Activated naive CD4-positive, alpha-beta T cell (primary cell): ENCODE measurements around the gene NACC1.
"Not testable (repeated sequence)": the region's sequence is repeated elsewhere in the genome, so short reads cannot be mapped to it uniquely, and the experiment has no call there.

Experiments
- DNase-seq, 4 experiments: peaks; one replicate each; lab custom pipeline; 2025; lab: John Stamatoyannopoulos, UW

The NACC1 gene

DNA sequence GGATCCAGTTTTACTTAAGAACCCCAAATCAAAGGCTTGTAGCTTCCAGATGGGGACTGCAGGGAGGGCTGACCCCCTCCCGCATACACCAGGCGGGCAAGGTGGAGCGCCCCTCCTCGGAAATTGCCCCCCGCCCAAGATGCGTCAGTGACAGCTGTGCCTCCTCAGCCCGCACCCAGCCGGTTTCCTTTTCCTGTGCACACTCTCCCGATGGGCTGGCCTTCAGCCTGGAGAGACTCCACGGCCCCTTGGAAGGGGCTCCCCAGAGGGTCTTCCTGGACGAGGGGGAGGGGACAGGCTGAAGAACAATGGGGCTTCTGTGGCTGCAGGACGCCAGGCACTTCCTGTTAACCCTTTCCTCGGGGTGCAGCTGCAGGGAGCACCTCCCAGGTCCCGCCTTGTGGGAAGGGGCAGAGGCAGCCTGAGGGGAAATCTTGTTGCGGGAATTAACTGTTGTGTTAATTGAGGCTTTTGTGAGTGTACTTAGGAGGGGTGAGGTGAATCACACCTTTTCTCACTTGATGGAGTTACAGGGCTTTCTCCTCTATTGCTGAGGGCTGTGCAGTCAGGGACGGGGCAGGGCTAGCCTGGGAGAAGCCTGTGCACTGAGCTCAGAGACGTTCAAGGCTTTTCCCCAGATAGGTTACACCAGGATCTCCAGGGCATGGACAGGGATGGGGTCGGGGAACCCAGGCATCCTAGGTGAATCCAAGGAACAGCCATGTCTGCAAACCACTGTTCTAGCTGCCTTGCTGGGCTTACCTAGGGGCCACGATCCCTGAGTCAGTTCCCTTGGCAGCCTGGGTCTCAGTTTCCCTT is 46.5 kb downstream of the NACC1 start:
- peak in 1 of 4 experiments; percentile 49 for DNase-seq

DNA sequence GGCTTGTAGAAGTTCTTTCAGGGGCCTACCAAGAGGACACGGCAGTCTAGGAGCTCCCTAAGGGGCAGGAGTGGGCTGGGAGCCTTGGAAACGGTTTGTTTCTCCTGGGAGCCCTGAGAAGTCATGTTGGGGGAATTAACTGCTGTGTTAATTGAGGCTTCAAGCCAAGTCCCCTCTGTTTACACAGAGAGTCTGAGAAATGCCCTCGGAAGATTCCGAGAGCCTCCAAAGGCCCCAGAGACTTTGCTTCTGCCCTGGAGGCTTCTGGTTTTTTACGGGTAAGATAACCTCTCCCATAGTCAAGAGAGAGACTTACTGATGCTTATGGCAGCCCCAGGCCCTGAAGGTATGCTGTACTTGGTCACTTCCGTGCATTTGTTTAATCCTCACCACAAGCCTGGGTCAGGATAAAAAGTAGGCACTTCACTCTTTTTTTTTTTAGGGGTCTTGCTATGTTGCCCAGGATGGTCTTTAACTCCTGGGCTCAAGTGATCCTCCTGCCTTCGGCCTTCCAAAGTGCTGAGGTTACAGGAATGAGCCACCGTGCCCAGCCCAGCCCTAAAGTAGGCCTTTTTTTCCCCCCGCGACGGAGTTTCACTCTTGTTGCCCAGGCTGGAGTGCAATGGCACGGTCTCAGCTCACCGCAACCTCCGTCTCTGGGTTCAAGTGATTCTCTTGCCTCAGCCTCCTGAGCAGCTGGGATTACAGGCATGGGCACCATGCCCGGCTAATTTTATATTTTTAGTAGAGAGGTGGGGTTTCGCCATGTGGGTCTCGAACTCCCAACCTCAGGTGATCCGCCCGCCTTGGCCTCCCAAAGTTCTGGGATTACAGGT is 47.3 kb downstream of the NACC1 start:
- no peak for DNase-seq

DNA sequence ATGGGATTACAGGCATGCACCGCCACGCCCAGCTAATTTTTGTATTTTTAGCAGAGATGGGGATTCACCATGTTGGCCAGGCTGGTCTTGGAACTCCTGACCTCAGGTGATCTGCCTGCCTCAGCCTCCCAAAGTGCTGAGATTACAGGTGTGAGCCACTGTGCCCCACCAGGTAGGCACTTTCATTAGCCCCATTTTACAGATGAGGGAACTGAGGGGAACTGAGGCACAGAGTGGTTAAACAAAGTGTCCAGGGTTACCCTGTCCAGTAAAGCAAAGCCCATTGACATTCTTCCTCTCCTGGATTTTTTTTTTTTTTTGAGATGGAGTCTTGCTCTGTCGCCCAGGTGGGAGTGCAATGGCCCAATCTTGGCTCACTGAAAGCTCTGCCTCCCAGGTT is 48.1 kb downstream of the NACC1 start:
- not testable (repeated sequence) for DNase-seq

DNA sequence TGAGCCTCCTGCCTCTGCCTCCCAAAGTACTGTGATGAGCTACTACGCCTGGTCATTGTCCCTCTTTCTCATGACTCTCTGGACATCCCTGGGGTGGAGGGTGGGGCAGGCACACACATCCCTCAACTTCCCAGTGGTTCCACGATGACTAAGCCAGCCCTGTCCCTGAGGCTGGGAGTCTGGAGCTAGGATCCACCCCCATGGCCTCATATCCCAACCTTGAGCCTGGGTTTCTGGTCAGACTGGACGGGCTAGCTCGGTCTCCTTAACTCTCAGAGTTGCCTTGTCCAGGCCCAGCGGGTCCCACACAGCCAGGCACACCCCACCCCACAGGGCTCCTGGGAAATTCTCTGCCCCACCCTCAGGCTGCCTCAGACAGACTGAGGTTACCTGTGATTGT is 51.7 kb downstream of the NACC1 start:
- no peak for DNase-seq

DNA sequence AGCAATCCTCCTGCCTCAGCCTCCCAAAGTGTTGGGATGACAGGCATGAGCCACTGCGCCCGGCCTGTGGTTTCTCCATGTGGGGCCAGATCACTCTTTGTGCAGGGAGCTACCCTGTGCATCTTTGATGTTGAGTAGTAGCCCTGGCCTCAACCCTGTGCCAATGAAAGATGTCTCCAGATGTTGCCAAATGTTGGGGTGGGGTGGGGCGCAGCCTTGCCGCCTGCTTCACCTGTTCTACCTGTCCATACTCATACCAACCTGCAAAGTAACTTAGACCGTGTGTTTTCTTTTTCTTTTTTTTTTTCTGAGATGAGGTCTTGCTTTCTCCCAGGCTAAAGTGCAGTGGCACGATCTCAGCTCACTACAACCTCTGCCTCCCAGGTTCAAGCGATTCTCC is 53.1 kb downstream of the NACC1 start:
- no peak for DNase-seq

DNA sequence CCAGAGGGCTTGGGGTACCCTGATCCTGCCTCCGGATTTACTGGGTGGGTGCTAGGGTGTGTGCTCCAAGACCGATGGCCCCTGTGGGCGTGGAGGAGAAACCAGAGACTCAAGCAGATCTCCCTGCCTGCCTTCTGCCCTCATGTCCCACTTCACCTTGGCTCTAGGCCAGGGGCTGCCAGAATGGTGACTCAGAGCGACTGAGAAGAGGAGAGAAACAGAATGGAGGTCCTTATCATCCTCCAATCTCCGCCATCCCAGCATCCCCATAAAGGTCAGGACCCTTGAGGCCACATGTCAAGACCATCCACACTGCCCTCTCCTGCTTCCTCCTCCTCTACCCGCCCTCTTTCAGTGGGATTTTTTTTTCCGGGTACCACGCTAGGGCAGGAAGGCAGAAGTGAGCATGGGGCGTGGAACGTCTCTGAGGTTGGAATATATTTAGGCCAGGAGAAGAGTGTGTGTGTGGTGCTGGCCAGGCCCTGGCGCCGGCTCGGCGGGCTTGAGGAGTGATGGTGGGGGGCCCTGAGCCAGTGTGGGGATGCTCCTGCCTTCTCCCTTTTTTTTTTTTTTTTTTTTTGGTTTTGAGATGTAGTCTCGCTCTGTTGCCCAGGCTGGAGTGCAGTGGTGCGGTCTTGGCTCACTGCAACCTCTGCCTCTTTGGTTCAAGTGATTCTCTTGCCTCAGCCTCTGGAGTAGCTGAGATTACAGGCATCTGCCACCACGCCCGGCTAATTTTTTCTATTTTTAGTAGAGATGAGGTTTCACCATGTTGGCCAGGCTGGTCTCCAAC is 54.5 kb downstream of the NACC1 start:
- DNase-seq: peak; percentile 14 to 81 (median 59)

DNA sequence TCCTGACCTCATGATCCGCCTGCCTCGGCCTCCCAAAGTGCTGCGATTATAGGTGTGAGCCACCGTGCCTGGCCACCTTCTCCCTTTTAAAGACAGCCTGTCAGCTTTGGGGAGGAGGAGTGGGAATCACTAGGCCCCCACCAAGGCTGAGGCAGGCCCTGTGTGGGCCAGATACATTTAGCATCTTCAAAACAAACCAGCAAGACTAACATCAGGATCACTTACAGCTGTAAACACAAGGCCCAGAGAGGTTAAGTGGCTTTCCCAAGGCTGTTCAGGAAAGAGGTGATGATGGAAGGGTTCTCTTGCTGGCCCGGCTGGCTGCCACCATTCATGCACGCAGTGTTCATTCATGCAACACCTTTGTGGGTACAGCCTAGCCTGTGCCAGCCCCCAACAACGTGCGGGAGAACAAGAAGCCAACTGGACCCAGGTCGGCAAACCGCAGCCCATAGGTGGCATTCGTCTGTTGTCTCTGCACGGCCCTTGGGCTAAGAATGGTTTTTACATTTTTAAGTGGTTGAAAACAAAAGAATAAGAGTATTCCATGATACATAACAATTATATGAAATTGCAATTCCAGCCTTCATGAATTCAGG is 55.2 kb downstream of the NACC1 start:
- DNase-seq: no peak

DNA sequence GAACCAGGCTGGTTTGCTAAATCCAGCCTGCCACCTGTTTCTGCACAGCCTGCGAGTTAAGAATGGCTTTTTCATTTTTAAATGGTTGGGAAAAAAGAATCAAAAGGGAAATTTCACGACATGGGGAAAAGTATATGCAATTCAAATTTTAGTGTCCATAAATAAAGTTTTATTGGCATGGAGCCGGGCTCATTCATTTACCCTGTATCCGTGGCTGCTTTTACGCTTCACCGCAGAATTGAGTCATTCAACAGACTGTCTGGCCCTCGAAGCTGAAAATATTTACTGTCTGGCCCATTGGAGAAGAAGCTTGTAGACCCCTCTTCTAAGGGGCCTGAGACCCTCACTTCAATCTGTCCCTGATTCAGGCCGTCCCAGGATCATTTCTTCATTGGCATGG is 58.3 kb downstream of the NACC1 start:
- DNase-seq: no peak

DNA sequence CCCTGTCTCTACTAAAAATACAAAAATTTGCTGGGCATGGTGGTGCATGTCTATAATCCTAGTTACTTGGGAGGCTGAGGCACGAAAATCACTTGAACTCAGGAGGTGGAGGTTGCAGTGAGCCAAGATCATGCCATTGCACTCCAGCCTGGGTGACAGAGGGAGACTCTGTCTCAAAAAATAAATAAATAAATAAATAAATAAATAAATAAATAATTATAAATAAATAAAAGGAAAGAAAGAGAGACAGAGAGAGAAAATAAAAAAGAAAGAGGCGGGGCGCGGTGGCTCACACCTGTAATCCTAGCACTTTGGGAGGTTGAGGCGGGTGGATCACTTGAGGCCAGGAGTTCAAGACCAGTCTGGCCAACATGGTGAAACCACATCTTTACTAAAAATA is 59.5 kb downstream of the NACC1 start:
- DNase-seq: not testable (repeated sequence)

DNA sequence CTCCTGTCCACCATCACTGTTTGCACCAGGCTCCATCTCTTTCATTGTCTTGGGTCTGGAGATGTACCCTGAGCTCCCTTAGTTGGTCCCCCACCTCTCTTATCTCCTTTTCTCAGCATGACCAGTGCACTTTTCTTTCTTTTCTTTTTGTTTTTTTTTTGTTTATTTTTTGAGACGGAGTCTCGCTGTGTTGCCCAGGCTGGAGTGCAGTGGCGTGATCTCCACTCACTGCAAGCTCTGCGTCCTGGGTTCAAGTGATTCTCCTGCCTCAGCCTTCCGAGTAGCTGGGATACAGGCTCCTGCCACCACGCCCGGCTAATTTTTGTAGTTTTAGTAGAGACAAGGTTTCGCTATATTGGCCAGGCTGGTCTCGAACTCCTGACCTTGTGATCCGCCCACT is 60.2 kb downstream of the NACC1 start:
- DNase-seq: not testable (repeated sequence)

DNA sequence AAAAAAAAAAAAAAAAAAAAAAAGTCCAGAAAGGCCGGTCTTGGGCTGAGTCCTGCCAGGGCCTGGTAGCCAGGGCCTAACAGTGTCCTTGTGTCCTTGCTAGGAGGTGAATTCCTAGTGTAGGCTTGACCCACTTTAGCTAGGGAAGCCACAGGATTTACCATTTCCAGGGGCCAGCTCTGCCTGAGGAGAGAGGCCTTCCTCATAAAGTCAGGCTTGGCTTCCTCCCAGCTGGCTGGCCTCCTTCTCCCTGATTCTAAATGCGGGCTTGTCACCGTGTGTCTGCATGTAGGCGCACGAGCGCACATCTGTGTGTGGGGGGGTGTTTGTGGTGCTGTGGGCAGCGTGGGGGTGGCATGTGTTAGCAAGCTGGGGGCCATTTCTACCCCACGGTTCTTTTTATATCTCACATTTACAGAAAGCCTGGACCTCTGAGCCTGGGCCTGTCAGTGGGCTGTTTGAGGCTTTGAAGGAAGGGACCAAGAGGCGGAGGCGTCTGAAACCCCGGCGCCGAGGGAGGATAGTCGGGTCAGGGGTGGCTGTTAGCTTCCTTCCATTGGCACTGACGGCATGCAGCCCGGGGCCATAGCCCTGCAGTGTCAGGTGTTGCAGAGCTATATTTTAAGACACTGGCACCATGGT is 63.8 kb downstream of the NACC1 start:
- DNase-seq: peak in 1 of 4 experiments; percentile 18

DNA sequence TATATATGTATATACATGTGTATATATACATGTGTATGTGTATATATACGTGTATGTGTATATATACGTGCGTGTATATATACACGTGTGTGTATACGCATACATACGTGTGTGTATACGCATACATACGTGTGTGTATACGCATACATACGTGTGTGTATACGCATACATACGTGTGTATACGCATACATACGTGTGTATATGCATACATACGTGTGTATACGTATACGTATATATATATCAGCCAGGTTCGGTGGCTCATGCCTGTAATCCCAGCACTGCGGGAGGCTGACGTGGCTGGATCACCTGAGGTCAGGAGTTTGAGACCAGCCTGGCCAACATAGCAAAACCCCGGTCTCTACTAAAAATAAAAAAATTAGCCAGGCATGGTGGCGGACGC is 66.9 kb downstream of the NACC1 start:
- not testable (repeated sequence) for DNase-seq

DNA sequence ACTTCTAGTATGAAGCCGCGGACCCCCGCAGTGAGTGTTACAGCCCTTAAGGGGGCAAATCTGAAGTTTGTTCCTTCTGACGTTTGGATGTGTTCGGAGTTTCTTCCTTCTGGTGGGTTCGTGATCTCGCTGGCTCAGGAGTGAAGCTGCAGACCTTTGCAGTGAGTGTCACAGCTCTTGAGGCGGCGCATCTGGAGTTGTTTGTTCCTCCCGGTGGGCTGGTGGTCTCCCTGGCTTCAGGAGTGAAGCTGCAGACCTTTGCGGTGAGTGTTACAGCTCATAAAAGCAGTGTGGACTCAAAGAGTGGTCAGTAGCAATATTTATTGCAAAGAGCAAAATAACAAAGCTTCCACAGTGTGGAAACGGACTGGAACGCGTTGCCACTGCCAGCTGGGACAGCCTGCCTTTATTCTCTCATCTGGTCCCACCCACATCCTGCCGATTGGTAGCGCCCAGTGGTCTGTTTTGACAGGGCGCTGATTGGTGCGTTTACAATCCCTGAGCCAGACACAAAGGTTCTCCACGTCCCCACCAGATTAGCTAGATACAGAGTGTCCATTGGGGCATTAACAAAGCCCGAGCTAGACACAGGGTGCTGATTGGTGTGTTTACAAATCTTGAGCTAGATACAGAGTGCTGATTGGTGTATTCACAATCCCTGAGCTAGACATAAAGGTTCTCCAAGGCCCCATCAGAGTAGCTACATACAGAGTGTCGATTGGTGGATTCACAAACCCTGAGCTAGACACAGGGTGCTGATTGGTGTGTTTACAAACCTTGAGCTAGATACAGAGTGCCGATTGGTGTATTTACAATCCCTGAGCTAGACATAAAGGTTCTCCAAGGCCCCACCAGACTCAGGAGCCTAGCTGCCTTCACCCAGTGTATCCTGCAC is 67.9 kb downstream of the NACC1 start:
- DNase-seq: not testable (repeated sequence)

DNA sequence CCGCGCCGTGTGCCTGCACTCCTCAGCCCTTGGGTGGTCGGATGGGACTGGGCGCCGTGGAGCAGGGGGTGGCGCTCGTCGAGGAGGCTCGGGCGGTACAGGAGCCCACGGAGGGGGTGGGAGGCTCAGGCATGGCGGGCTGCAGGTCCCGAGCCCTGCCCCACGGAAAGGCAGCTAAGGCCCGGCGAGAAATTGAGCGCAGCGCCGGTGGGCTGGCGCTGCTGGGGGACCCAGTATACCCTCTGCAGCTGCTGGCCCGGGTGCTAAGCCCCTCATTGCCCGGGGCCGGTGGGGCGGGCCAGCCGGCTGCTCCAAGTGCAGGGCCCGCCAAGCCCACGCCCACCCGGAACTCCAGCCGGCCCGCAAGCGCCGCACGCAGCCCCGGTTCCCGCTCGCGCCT is 68.6 kb downstream of the NACC1 start:
- not testable (repeated sequence) for DNase-seq

DNA sequence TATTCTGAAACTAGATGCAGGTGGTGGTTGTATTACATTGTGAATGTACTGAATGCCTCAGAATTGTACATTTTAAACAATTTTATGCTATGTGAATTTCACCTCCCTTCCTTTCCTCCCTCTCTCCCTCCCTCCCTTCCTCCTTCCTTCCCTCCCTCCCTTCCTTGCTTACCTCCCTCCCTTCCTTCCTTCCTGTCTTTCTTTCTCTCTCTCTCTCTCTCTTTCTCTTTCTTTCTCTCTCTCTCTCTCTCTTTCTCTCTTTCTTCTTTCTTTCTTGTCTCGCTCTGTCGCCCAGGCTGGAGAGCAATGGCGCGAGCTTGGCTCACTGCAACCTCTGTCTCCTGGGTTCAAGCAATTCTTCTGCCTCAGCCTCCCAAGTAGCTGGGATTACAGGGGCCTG is 69.4 kb downstream of the NACC1 start:
- DNase-seq: no peak

DNA sequence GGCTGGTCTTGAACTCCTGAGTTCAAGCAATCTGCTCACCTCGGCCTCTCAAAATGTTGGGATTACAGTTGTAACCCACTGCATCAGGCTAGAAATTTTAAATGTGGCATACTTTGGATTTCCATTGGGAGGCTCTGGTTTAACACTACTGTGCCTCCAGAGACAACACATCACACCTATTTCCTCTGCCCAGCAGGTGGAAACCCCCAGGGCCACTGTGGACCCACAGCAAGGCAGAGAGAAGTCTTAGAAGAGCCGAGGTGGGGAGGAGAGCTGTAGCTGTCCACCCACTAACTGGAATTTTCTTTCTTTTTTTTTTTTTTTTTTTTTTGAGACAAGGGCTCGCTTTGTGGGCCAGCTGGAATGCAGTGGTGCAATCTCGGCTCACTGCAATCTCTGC is 71.5 kb downstream of the NACC1 start:
- no peak for DNase-seq
